Activated T-helper 17 cell treated with anti-CD3 and anti-CD28 coated beads, Interleukin-2, amount 50 U/mL, for 72 hours (primary cell): Measurements from ENCODE around the gene SPDYE1. TPM values are rescaled to one million over a fixed set of nuclear protein-coding genes. Genes with fewer than 3 reads are reported as not detected.
"Not testable (repeated sequence)": the region's sequence is repeated elsewhere in the genome, so short reads cannot be mapped to it uniquely, and the experiment has no call there.

Source experiments
- ATAC-seq: fragments of 150-1000 bp; cut with Tn5 transposase; replicated peaks from 2 replicates; pipeline ENCODE4 v1.10.0; 2021; ENCODE audit warnings: mild to moderate bottlenecking, moderate library complexity
- H3K27ac Mint-ChIP-seq: one replicate; pipeline ENCODE4 v1.8.0; 2022; ENCODE audit warnings: mixed read lengths
- H3K27me3 Mint-ChIP-seq: one replicate; pipeline ENCODE4 v1.8.0; 2022; ENCODE audit warnings: mixed read lengths
- H3K36me3 Mint-ChIP-seq: one replicate; pipeline ENCODE4 v1.8.0; 2022; ENCODE audit warnings: low read depth, mild to moderate bottlenecking, mixed read lengths
- H3K4me1 Mint-ChIP-seq: one replicate; pipeline ENCODE4 v1.8.0; 2022; ENCODE audit warnings: mixed read lengths
- H3K4me3 Mint-ChIP-seq: one replicate; pipeline ENCODE4 v1.8.0; 2022; ENCODE audit warnings: mild to moderate bottlenecking, mixed read lengths
- H3K9me3 Mint-ChIP-seq: one replicate; pipeline ENCODE4 v1.8.0; 2022; ENCODE audit warnings: mixed read lengths
- total RNA-seq, 2 donors: library from RNA; stranded (reverse); gene quantifications; one replicate each; pipeline ENCODE4 v1.2.3, GENCODE V29; 2022

The SPDYE1 gene
- total RNA-seq, 2 donors from 2014 or later = not detected

DNA sequence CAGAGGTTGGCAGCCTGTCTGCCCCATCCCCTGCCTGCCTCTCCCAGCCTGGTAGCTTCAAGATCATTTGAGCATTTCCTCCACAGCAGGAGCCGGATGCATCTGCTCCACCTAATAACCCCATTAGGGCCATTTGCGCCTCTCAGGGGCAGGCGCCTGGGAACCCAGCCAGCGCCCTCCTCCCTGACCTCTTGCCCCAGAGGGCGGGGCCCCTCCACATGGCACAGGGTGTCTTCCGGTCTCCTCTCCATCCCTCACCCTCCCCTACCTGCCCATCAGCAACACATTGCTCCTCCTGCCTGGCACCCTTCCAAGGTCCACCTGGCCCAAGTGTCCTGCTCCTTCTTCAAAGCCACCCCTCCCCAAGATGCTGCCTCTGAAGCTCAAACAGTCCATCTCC, 14.8 kb upstream of the SPDYE1 start:
- H3K4me3 Mint-ChIP-seq, ATAC-seq, H3K27me3 Mint-ChIP-seq, H3K27ac Mint-ChIP-seq, H3K9me3 Mint-ChIP-seq, H3K36me3 Mint-ChIP-seq, H3K4me1 Mint-ChIP-seq: not testable (repeated sequence)

GRCh38 chr7:43983736-43984135, 14.0 kb upstream of the SPDYE1 start:
- H3K4me1 Mint-ChIP-seq, H3K27ac Mint-ChIP-seq, H3K27me3 Mint-ChIP-seq, H3K4me3 Mint-ChIP-seq, H3K9me3 Mint-ChIP-seq, H3K36me3 Mint-ChIP-seq, ATAC-seq: not testable (repeated sequence)

DNA sequence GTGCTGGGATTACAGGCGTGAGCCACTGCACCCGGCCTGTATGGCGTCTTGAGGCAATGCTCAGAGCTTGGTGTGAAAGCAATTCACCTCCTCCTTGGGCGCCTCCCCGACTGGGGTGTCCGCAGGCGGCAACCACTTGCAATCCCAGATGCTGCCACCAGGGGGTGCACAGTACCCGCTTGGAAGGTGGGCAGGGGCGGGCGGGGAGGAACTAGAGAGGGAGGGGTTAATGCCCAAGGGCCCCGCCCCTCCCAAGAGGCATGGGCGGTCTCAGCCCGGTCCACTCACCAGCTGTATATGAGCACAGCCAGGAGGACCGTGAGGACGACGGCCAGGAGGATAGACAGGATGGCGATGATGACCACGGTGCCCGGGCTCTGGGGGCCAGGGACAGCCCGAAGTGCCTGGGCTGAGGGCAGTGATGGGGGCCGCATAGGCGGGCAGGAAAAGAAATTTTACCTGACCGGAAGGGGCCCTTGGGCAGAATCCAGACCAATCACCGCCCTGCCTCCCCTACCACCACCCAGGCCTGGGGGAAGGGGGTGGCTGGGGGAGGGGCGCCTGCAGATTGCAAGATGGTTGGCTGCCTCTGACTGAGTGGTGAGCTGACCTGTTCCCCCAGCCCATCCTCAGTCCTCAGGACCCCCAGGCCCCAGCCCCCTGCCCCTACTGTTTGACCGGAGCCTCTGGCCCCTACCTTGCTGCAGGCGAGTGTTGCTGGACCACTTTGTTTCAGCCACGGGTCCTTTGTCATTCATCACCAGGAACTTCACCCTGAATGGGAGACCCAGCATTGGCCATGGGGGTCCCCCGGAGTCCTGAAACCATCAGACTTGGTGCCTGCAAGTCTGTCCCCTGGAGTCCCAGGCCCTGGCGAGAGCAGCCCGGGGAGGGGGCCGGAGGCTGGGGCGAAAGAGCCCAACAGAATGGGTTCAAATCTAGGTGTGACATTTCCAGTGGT, 11.5 kb upstream of the SPDYE1 start:
- H3K27me3 Mint-ChIP-seq, H3K9me3 Mint-ChIP-seq, H3K27ac Mint-ChIP-seq, H3K4me1 Mint-ChIP-seq, H3K4me3 Mint-ChIP-seq, H3K36me3 Mint-ChIP-seq: not testable (repeated sequence)
- ATAC-seq = peak; percentile 94

GRCh38 chr7:43987476-43987875, 10.2 kb upstream of the SPDYE1 start:
- not testable (repeated sequence) for H3K4me1 Mint-ChIP-seq, H3K9me3 Mint-ChIP-seq, H3K27ac Mint-ChIP-seq, H3K4me3 Mint-ChIP-seq, H3K36me3 Mint-ChIP-seq, H3K27me3 Mint-ChIP-seq, ATAC-seq

- not testable (repeated sequence) for H3K36me3 Mint-ChIP-seq, H3K27me3 Mint-ChIP-seq, H3K27ac Mint-ChIP-seq, H3K4me3 Mint-ChIP-seq, ATAC-seq, H3K9me3 Mint-ChIP-seq, H3K4me1 Mint-ChIP-seq
These were observed 7.6 kb upstream of the SPDYE1 start for GRCh38 chr7:43990011-43990585.

DNA sequence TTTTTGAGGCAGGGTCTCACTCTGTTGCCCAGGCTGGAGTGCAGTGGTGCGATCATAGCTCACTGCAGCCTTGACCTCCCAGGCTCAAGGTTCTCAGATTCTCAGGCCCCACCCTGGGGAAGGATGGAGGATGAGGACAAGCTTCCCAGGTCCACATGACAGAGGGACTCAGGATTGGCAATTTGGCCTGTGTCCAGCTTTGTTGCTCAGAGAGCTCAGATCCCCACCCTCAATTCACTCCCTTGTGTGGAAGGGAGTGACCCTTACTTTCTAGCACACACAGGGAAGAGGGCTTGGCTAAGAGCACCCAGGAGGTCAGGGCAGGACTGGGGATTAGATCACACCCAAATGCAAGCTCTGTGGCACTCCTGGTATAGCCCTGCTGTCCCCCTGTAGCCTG, 6.9 kb upstream of the SPDYE1 start:
- H3K27ac Mint-ChIP-seq, H3K27me3 Mint-ChIP-seq, H3K36me3 Mint-ChIP-seq, H3K4me1 Mint-ChIP-seq, ATAC-seq, H3K9me3 Mint-ChIP-seq, H3K4me3 Mint-ChIP-seq: not testable (repeated sequence)

GRCh38 chr7:43992896-43993295, 4.8 kb upstream of the SPDYE1 start:
- H3K27ac Mint-ChIP-seq, H3K27me3 Mint-ChIP-seq, H3K4me3 Mint-ChIP-seq, H3K4me1 Mint-ChIP-seq, H3K9me3 Mint-ChIP-seq, H3K36me3 Mint-ChIP-seq: not testable (repeated sequence)
- peak; percentile 87 for ATAC-seq

- H3K27me3 Mint-ChIP-seq, H3K4me1 Mint-ChIP-seq, H3K27ac Mint-ChIP-seq, ATAC-seq, H3K4me3 Mint-ChIP-seq, H3K9me3 Mint-ChIP-seq, H3K36me3 Mint-ChIP-seq: not testable (repeated sequence)
These were observed 3.0 kb upstream of the SPDYE1 start for GRCh38 chr7:43994681-43995080.

DNA sequence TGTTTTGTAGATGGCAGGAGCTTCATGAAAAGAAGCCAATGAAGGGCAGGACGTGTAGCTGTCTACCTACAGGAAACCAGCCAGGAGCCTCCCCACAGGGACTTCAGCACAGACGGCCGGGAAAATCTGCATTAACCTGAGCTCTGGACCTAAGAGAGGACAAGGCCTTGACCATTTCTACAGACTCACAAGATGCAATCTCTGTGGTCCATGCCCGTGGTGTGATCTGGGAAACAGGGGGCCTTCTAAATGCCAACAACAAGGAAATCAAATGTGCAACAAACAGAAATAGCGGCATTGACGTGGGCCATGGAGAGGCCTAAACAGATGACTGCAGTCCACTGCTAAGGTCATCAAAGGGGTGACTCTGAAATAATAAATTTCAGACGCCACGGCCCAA, 14.4 kb downstream of the SPDYE1 start:
- not testable (repeated sequence) for H3K9me3 Mint-ChIP-seq, H3K27ac Mint-ChIP-seq, H3K4me3 Mint-ChIP-seq, H3K27me3 Mint-ChIP-seq, H3K4me1 Mint-ChIP-seq, ATAC-seq
- peaks cover 35% of the 10 kb centered on the region for H3K36me3 Mint-ChIP-seq

GRCh38 chr7:44015090-44015489, 17.4 kb downstream of the SPDYE1 start:
- ATAC-seq, H3K9me3 Mint-ChIP-seq, H3K4me1 Mint-ChIP-seq, H3K4me3 Mint-ChIP-seq, H3K27ac Mint-ChIP-seq, H3K27me3 Mint-ChIP-seq: not testable (repeated sequence)
- peaks cover 32% of the 10 kb centered on the region for H3K36me3 Mint-ChIP-seq

DNA sequence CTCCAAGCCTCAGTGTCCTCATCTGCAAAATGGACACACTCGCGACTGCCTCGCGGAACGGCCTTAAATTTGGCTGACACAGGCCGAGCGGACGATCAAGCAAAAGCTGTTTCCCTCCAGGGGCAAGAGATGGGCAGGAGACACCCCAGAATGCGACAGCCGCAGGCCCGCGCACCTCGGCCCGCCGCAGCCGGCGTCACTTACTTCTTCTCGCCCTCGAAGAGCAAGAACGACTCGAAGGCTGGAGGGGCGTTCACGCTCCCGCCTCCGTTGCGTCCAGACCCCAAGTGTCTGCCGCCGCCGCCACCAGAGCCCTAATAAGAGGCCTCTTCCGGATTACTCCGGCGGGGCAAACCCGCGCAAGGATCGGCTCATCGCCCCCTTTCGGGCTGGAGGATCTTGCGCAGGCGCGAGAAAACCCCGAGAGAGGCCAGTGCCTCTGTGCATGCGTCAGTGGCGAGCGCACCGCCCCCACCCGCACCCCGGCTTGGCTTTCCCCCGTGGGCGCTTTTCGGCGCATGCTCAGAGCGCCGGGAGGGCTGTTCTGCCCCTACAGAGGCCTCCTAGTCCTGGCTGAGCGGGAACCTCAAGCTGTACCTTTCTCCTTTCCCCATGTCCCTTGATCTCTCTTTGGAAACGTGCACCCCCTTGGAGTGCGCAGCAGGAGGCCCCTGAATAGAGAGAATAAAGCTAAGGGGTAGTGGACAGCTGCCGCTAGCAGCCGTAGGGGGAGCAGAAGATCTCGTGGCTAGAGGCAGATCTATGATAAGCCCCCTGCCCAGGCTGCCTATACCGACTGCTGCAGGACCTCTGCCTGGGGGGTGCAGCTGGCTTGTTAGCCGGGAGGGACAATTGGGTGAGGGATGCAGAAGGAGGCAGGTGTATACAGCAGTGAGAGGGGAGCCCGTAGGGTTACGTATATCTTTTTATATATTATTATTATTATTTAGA, 21.4 kb downstream of the SPDYE1 start:
- H3K36me3 Mint-ChIP-seq, H3K27me3 Mint-ChIP-seq, H3K4me1 Mint-ChIP-seq, H3K9me3 Mint-ChIP-seq: not testable (repeated sequence)
- peak; percentile 83 for ATAC-seq
- Mint-ChIP-seq H3K27ac (peak overlapping the region; percentile 91), H3K4me3 (peak overlapping the region; percentile 85)

- not testable (repeated sequence) for H3K9me3 Mint-ChIP-seq, H3K4me1 Mint-ChIP-seq, H3K27me3 Mint-ChIP-seq, H3K36me3 Mint-ChIP-seq, H3K27ac Mint-ChIP-seq, ATAC-seq
- peak overlapping the region; percentile 85 for H3K4me3 Mint-ChIP-seq
These were observed 22.1 kb downstream of the SPDYE1 start for GRCh38 chr7:44019825-44020224.

DNA sequence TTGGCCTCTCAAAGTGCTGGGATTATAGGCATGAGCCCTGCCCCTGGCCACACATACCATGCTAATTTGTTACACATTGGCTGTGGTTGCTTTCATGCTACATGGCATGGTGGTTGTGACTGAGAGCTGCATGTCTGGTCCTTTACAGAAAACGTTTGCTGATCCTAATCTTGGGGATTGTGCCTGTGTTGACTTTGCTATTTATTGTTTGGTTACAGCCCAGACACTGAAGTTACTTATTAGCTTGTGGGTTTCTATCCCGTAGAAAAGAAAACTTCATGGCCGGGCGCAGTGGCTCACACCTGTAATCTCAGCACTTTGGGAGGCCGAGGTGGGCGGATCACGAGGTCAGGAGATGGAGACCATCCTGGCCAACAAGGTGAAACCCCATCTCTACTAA, 24.4 kb downstream of the SPDYE1 start:
- H3K9me3 Mint-ChIP-seq, H3K4me3 Mint-ChIP-seq, H3K4me1 Mint-ChIP-seq, H3K27me3 Mint-ChIP-seq, ATAC-seq, H3K36me3 Mint-ChIP-seq, H3K27ac Mint-ChIP-seq: not testable (repeated sequence)

DNA sequence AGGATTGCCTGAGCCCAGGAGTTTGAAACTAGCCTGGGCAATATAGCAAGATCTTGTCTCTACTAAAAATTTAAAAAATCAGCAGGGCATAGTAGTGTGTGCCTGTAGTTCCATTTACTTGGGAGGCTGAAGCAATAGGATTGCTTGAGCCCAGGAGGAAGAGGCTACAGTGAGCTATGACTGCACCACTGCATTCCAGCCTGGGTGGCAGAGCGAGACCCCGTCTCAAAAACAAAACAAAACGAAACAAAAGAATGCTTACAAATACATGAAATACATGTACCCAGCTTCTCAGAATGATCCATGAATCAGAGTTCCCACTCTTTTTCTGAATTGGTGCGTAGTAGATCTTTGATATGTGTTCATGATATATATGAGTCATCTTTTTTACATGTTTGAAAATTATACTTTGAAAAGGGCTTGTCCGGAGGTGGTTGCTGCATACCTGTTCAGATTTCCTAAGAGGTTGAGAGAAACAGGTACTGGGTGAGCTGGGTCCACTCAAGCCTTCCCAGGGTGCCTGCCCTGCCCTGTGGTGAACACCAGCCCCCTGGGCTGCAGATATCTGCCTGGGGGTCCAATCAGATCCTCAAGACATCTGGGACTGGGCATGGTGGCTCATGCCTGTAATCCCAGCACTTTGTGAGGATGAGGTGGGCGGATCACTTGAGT, 25.2 kb downstream of the SPDYE1 start:
- peak overlapping the region; percentile 89 for H3K27ac Mint-ChIP-seq
- not testable (repeated sequence) for H3K36me3 Mint-ChIP-seq

More for the DNA sequence above, 25.2 kb downstream of the SPDYE1 start:
- H3K27me3 Mint-ChIP-seq, H3K4me1 Mint-ChIP-seq, H3K9me3 Mint-ChIP-seq: not testable (repeated sequence)
- H3K4me3 Mint-ChIP-seq = peak overlapping the region; percentile 78
- ATAC-seq = peak; percentile 59
